HepG2 (cell line): ENCODE measurements around the gene NDUFA5. TPM values are rescaled to one million over a fixed set of nuclear protein-coding genes. Genes with fewer than 3 reads are reported as not detected.

Experiments
- ATRX ChIP-seq: sonication (generic); formaldehyde crosslinking; IDR thresholded peaks from 2 replicates; pipeline ENCODE4 v1.4.0; 2020; ENCODE audit warnings: missing genetic modification reagents, borderline replicate concordance
- BATF2 ChIP-seq: sonication (generic); formaldehyde crosslinking; IDR thresholded peaks from 2 replicates; pipeline ENCODE4 v1.8.0; 2022; ENCODE audit warnings: mild to moderate bottlenecking, missing genetic modification reagents, moderate library complexity
- BCL3 ChIP-seq: sonication (generic); formaldehyde crosslinking; IDR thresholded peaks from 2 replicates; pipeline ENCODE4 v1.5.1; 2020; ENCODE audit warnings: mild to moderate bottlenecking, missing genetic modification reagents, moderate library complexity
- ETV5 ChIP-seq: IDR thresholded peaks from 2 replicates; pipeline ENCODE4 v1.6.1; 2018; ENCODE audit warnings: missing biosample characterization, missing genetic modification reagents, inconsistent platforms, borderline replicate concordance
- GFI1 ChIP-seq: sonication (generic); formaldehyde crosslinking; IDR thresholded peaks from 2 replicates; pipeline ENCODE4 v1.5.0; 2020; ENCODE audit warnings: missing genetic modification reagents, mild to moderate bottlenecking, borderline replicate concordance
- IRF2 ChIP-seq: IDR thresholded peaks from 2 replicates; pipeline ENCODE4 v1.6.1; 2018; ENCODE audit warnings: missing genetic modification reagents, missing compliant biosample characterization
- KDM1A ChIP-seq: IDR thresholded peaks from 2 replicates; pipeline ENCODE4 v1.6.1; 2016; ENCODE audit warnings: missing compliant biosample characterization
- KDM5A ChIP-seq: fragments of 200-600 bp; sonication (generic); IDR thresholded peaks from 2 replicates; pipeline ENCODE4 v1.7.0; 2018; ENCODE audit warnings: antibody characterized with exemption, mild to moderate bottlenecking, low read length, borderline replicate concordance
- MEF2D ChIP-seq: sonication (generic); formaldehyde crosslinking; IDR thresholded peaks from 2 replicates; pipeline ENCODE4 v1.5.1; 2020; ENCODE audit warnings: mild to moderate bottlenecking, missing genetic modification reagents
- MEIS1 ChIP-seq: sonication (generic); formaldehyde crosslinking; IDR thresholded peaks from 2 replicates; pipeline ENCODE4 v1.9.0; 2021; ENCODE audit warnings: mild to moderate bottlenecking, missing genetic modification reagents, moderate library complexity, borderline replicate concordance
- PHF21A ChIP-seq: sonication (generic); formaldehyde crosslinking; IDR thresholded peaks from 2 replicates; pipeline ENCODE4 v1.5.0; 2020; ENCODE audit warnings: mild to moderate bottlenecking, missing genetic modification reagents
- REL ChIP-seq: sonication (generic); formaldehyde crosslinking; conservative IDR thresholded peaks from 2 replicates; pipeline ENCODE4 v1.8.0; 2022; ENCODE audit warnings: mild to moderate bottlenecking, missing genetic modification reagents, moderate library complexity
- SAFB2 ChIP-seq: sonication (generic); formaldehyde crosslinking; IDR thresholded peaks from 2 replicates; pipeline ENCODE4 v1.5.1; 2020; ENCODE audit warnings: missing genetic modification reagents, low read depth, mild to moderate bottlenecking, borderline replicate concordance
- SALL1 ChIP-seq: sonication (generic); formaldehyde crosslinking; IDR thresholded peaks from 2 replicates; pipeline ENCODE4 v1.8.0; 2022; ENCODE audit warnings: mild to moderate bottlenecking, missing genetic modification reagents
- TERF1 ChIP-seq: sonication (generic); formaldehyde crosslinking; IDR thresholded peaks from 2 replicates; pipeline ENCODE4 v1.8.0; 2022; ENCODE audit warnings: mild to moderate bottlenecking, missing genetic modification reagents, moderate library complexity
- ZBTB14 ChIP-seq: sonication (generic); formaldehyde crosslinking; IDR thresholded peaks from 2 replicates; pipeline ENCODE4 v1.4.0; 2020; ENCODE audit warnings: missing genetic modification reagents
- ZNF207 ChIP-seq: fragments of 450-650 bp; IDR thresholded peaks from 2 replicates; pipeline ENCODE4 v1.6.1; 2016; ENCODE audit warnings: antibody characterized with exemption, borderline replicate concordance
- ZNF253 ChIP-seq: sonication (generic); formaldehyde crosslinking; IDR thresholded peaks from 2 replicates; pipeline ENCODE4 v1.8.0; 2022; ENCODE audit warnings: mild to moderate bottlenecking, missing genetic modification reagents, borderline replicate concordance
- ZNF547 ChIP-seq: sonication (generic); formaldehyde crosslinking; IDR thresholded peaks from 2 replicates; pipeline ENCODE4 v1.5.1; 2020; ENCODE audit warnings: mild to moderate bottlenecking, missing genetic modification reagents
- ZNF552 ChIP-seq: sonication (generic); formaldehyde crosslinking; IDR thresholded peaks from 2 replicates; pipeline ENCODE4 v1.9.0; 2022; ENCODE audit warnings: missing genetic modification reagents, mild to moderate bottlenecking, borderline replicate concordance
- ZNF563 ChIP-seq: sonication (generic); formaldehyde crosslinking; IDR thresholded peaks from 2 replicates; pipeline ENCODE4 v1.8.0; 2022; ENCODE audit warnings: mild to moderate bottlenecking, moderate library complexity, missing genetic modification reagents
- ZNF598 ChIP-seq: sonication (generic); formaldehyde crosslinking; IDR thresholded peaks from 2 replicates; pipeline ENCODE4 v1.5.1; 2020; ENCODE audit warnings: mild to moderate bottlenecking, missing genetic modification reagents, borderline replicate concordance
- ZNF766 ChIP-seq: sonication (generic); formaldehyde crosslinking; IDR thresholded peaks from 2 replicates; pipeline ENCODE4 v1.5.0; 2020; ENCODE audit warnings: missing genetic modification reagents, borderline replicate concordance
- ZNF768 ChIP-seq: sonication (generic); formaldehyde crosslinking; IDR thresholded peaks from 2 replicates; pipeline ENCODE4 v1.4.0; 2020; ENCODE audit warnings: missing genetic modification reagents
- ZNF790 ChIP-seq: sonication (generic); formaldehyde crosslinking; IDR thresholded peaks from 2 replicates; pipeline ENCODE4 v1.8.0; 2022; ENCODE audit warnings: missing genetic modification reagents, mild to moderate bottlenecking, borderline replicate concordance
- polyA plus RNA-seq, 8 experiments: library from polyadenylated mRNA; depleted of rRNA in 3 of 8; stranded (reverse) in 7 of 8; unstranded in 1 of 8; fragments of >200 nt; fragmentation: Illumina TruSeq in 4 of 8; extraction: Trizol in 4 of 8; gene quantifications; 2 replicates each; pipeline versions ENCODE4 v1.2.1 to v1.2.3, GENCODE V29; 2011 to 2016; ENCODE audit warnings: low read depth in 4 of 8, missing spikeins in 1 of 8, mixed read lengths in 1 of 8; ENCODE audit not compliant: insufficient read depth in 1 of 8
- total RNA-seq, 5 experiments: library from RNA; depleted of rRNA; stranded (reverse); fragments of >200 nt; fragmentation: Illumina TruSeq; extraction: Trizol; gene quantifications; 2 replicates each; pipeline ENCODE4 v1.2.3, GENCODE V29; 2016; ENCODE audit warnings: low read depth in 1 of 5

NDUFA5 gene
- total and polyA plus RNA-seq, 2 of the 13 experiments (the other 11 are each of a cell fraction or from before 2014, with no cell fraction given), result 16.9 to 55.9 TPM

GRCh38 chr7:123557398-123558288 is at the start of gene NDUFA5 (continued):
- TF ChIP-seq BCL3 (CRISPR knock-in tag) (no peak), ETV5 (CRISPR knock-in tag) (no peak; the same call in 1 of the 2 replicates), ZNF253 (CRISPR knock-in tag) (no peak), ZNF207 (no peak), SALL1 (peak; percentile 69; the same call in 1 of the 2 replicates), SAFB2 (CRISPR knock-in tag) (no peak), KDM1A (CRISPR knock-in tag) (no peak), ZNF768 (no peak), ATRX (CRISPR knock-in tag) (no peak), MEIS1 (CRISPR knock-in tag) (peak; percentile 77; the same call in 1 of the 2 replicates), MEF2D (CRISPR knock-in tag) (no peak), IRF2 (CRISPR knock-in tag) (peak; percentile 52; the same call in 1 of the 2 replicates), ZNF552 (CRISPR knock-in tag) (no peak), ZNF790 (no peak), PHF21A (no peak), KDM5A (peak; percentile 83), ZNF598 (CRISPR knock-in tag) (peak; percentile 74; the same call in 1 of the 2 replicates), ZNF563 (no peak), TERF1 (CRISPR knock-in tag) (no peak), ZNF766 (no peak), GFI1 (CRISPR knock-in tag) (no peak), ZBTB14 (CRISPR knock-in tag) (no peak), BATF2 (CRISPR knock-in tag) (no peak), ZNF547 (peak; percentile 54; the same call in 1 of the 2 replicates), REL (CRISPR knock-in tag) (no peak)
